GM12878 (cell line): ENCODE results near the gene DNMT3A.

Source experiments
- FOXK2 ChIP-seq: fragments of 450-650 bp; IDR thresholded peaks from 2 replicates; pipeline ENCODE4 v1.6.1; 2017; ENCODE audit warnings: mild to moderate bottlenecking, moderate library complexity
- HCFC1 ChIP-seq: fragments of 150-350 bp; IDR thresholded peaks from 2 replicates; pipeline ENCODE4 v1.6.1; 2014; ENCODE audit warnings: low read length
- POLR2AphosphoS5 ChIP-seq: IDR thresholded peaks from 2 replicates; pipeline ENCODE4 v1.6.1; 2011; ENCODE audit warnings: mild to moderate bottlenecking, low read length, inconsistent platforms
- REST ChIP-seq: IDR thresholded peaks from 2 replicates; pipeline ENCODE4 v1.6.1; 2012; ENCODE audit warnings: mild to moderate bottlenecking, low read depth, low read length
- STAT3 ChIP-seq: IDR thresholded peaks from 2 replicates; pipeline ENCODE4 v1.6.1; 2011; ENCODE audit warnings: low read depth, low read length, improper control_type of control experiment
- USF2 ChIP-seq: IDR thresholded peaks from 2 replicates; pipeline ENCODE4 v1.6.1; 2011; ENCODE audit warnings: low read depth, low read length, improper control_type of control experiment, borderline replicate concordance
- ZBED1 ChIP-seq: IDR thresholded peaks from 2 replicates; pipeline ENCODE4 v1.6.1; 2016; ENCODE audit warnings: borderline replicate concordance
- ZNF622 ChIP-seq: fragments of 450-650 bp; IDR thresholded peaks from 2 replicates; pipeline ENCODE4 v1.6.1; 2017; ENCODE audit warnings: mild to moderate bottlenecking, inconsistent platforms
- TF ChIP-seq, protein P1 (sequence below), 3 experiments: IDR thresholded peaks in 2 of 3; conservative IDR thresholded peaks in 1 of 3; 2 replicates each; pipeline ENCODE4 v1.5.1; 2011; ENCODE audit warnings: low read depth in 3 of 3, low read length in 3 of 3, mild to moderate bottlenecking in 3 of 3, control low read depth in 2 of 3, moderate library complexity in 2 of 3, inconsistent platforms in 1 of 3, mixed read lengths in 1 of 3; ENCODE audit not compliant: control insufficient read depth in 2 of 3, insufficient read depth in 1 of 3; ENCODE audit errors: extremely low read depth in 1 of 3

GRCh38 chr2:25220313-25220712 lies 121.4 kb downstream of the DNMT3A start:
- TF ChIP-seq REST = no peak
- TF ChIP-seq FOXK2 = no peak
- TF ChIP-seq, protein P1, sequence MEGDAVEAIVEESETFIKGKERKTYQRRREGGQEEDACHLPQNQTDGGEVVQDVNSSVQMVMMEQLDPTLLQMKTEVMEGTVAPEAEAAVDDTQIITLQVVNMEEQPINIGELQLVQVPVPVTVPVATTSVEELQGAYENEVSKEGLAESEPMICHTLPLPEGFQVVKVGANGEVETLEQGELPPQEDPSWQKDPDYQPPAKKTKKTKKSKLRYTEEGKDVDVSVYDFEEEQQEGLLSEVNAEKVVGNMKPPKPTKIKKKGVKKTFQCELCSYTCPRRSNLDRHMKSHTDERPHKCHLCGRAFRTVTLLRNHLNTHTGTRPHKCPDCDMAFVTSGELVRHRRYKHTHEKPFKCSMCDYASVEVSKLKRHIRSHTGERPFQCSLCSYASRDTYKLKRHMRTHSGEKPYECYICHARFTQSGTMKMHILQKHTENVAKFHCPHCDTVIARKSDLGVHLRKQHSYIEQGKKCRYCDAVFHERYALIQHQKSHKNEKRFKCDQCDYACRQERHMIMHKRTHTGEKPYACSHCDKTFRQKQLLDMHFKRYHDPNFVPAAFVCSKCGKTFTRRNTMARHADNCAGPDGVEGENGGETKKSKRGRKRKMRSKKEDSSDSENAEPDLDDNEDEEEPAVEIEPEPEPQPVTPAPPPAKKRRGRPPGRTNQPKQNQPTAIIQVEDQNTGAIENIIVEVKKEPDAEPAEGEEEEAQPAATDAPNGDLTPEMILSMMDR (IDR thresholded peaks at IDR 0.05 in 2 of 3, conservative IDR thresholded peaks at IDR 0.05 in 1 of 3; ENCODE audit: control insufficient read depth in 2 of 3, extremely low read depth in 1 of 3, insufficient read depth in 1 of 3, low read depth in 3 of 3, low read length in 3 of 3) = no peak
- no peak for TF ChIP-seq POLR2AphosphoS5
- no peak for TF ChIP-seq ZBED1
- no peak for TF ChIP-seq USF2
- no peak for TF ChIP-seq ZNF622
- TF ChIP-seq STAT3 = no peak
- TF ChIP-seq HCFC1 = no peak
